SIG-M5 (cell line): ENCODE data around the gene CMTR1.

Experiments used
- DNase-seq: peaks from one replicate; lab custom pipeline; 2025; lab: John Stamatoyannopoulos, UW

Gene CMTR1

GRCh38 chr6:37479266-37479854 lies 46.3 kb downstream of the CMTR1 start:
- no peak for DNase-seq

DNA sequence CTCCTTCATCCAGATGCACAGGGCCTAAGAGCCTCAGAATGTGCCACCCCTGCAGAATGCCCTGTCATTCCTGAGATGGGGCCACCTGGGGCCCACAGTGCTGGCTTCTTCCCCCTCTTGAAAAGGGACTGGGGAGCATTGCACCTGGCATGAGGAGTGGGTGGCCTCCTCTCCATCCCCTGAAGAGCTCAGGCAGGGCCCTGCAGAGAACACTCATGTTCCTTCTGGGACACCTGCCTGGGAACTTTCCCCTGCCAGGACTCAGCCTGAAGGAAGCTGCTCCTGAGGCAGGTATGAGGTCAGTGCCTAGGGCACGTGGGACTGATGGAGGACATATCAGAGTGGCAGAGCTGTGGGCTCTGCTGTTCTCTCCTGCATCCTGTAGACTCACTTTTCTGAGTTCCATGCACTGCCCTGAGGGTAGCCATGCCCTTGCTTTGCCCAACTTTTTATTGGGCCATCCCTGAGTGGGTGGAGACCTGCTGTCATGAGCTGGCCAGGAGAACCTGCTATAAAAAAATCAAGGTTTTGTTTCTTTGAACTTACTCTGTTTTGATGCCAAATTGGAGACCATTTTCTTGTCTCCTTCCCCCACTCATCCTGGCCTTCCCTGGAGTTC lies 47.2 kb downstream of the CMTR1 start:
- DNase-seq, result no peak

- DNase-seq, result no peak
Measured at GRCh38 chr6:37480951-37481534, 48.0 kb downstream of the CMTR1 start.

GRCh38 chr6:37481711-37482605 lies 48.9 kb downstream of the CMTR1 start:
- no peak for DNase-seq

DNA sequence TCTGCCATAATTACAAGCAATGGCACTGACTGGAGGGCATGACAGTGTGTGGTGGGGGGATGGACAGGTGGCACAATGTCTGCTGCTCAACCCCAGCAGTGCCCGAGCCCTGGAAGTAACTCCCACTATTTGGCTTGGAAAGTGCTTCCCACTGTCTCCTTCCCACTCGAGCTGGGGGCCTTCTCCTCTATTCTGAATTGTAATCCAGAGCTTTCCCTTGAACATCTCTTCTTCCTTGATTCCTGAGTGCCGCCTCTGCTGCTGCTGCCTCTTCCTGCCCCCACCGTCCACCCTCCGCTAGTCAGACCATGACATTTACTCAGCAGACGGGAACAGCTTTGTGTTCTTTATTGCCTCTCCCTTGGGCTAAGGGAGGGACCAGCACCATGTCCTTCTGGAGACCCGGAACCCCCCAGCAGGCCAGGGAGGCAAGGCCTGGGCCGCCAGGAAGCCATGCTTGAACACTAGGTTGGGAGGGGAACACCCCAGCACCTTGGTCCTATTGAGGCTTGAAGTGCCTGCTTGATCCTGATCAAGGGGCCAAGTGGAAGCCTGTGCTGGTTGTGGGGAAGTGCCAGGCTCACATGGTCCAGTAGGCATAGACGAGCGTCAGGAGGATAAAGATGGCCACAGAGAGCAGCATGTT lies 49.7 kb downstream of the CMTR1 start:
- no peak for DNase-seq

- DNase-seq, result no peak
Measured at GRCh38 chr6:37483252-37483901, 50.4 kb downstream of the CMTR1 start.

GRCh38 chr6:37483917-37484785 lies 51.1 kb downstream of the CMTR1 start:
- DNase-seq, result no peak

DNA sequence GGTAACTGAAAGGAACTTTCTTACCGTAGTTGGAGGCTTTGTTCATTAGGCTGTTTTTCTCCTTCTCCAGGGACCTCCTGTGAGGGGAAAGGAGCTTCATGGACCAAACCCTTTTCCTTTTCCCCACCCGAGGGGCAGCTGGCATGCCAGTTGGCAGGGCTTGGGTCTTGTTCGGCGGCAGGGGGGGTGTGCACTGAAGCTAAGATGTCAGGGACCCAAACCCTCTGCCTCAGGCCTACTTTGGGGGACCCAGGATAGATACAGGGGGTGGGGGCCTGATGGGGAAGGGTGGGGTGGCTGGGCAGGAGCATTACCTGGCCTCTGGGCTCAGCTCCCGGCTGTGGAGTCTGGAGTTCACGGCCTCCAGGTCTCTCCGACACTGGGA lies 51.8 kb downstream of the CMTR1 start:
- DNase-seq, result no peak

- no peak for DNase-seq
Measured at GRCh38 chr6:37485291-37485702, 52.3 kb downstream of the CMTR1 start.

- no peak for DNase-seq
Measured at GRCh38 chr6:37486121-37486839, 53.3 kb downstream of the CMTR1 start.

GRCh38 chr6:37487591-37488380 lies 54.8 kb downstream of the CMTR1 start:
- DNase-seq, result no peak

DNA sequence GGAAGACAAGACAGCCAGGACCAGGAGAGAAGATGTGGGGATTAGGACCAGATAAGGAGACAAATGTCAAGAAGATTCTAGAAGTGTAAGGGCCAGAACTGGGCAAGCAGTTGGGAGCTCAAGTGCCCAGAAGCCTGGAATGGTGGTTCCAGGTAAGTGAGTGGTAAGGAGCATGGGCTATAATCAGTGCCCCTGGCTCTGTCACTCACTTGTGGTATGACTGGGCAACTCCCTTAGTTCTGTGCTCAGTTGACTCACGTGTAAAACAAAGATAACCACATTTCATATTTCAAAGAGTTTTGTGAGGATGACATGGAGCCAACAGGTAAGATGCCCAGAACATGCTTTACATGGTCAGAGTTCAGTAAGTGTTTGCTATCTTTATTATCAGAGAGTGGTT lies 55.5 kb downstream of the CMTR1 start:
- no peak for DNase-seq

DNA sequence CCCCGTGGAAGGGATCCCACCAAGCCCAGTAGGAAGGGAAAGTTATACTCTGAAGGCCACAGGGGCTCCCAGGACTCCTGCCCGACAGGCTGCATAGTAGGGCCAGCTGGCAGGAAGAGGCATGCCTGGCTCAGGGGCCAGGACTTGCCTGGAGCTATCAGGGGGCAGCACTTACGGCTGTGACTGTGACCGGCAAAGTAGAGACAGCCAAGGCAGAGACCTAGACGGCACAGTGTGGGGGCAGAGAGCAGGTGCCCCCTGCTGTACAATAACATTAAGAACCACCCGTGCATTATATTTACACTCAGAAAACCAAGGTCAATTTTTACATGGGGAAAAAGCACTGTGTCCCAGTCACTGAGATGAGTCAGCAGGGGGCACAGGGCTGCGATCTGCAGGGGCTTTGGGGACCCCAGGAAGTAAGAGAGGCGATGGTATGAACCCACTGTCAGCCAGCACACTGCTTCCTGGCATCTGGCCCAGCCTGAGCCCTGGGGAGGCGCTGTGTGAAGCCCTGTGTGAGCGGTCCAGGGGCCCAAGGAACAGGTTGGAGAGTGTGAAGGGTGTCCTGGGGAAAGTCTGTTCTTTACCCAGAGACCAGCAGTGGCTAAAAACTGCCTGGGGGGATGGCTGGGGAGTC lies 56.8 kb downstream of the CMTR1 start:
- DNase-seq, result no peak

DNA sequence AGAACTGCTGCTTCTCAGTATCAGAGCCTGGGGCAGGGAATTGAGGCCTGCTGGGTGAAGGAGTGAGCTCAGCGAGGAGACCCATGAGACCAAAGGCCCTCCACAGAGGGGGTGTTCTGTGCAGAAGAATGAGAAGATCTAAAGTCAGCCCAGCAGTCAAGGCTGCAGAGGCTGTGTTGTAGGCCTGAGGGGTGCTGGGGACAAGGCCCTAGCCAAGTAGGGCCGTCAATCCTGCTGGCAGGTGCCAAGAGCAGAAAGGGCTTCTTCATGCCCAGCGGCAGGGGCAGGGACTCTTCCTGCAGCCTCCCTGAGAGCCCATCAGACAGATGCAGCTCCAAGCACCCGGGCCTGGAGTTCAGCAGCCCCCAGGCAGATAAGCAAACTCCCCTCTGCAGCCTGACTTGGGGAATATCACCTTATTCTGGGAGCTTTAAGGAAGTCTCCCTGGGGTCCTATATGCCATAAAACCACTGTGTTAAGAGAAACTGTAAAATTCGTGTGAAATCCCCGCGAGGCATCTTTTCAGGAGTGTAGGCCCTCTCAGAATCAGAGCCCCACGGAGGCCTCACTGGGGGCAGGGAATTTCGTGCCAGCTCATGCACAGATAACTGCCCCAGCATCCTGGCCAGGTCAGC lies 57.6 kb downstream of the CMTR1 start:
- DNase-seq, result no peak

- DNase-seq, result no peak
Measured at GRCh38 chr6:37491171-37491829, 58.3 kb downstream of the CMTR1 start.

GRCh38 chr6:37491830-37492208 lies 58.8 kb downstream of the CMTR1 start:
- no peak for DNase-seq

- DNase-seq, result no peak
Measured at GRCh38 chr6:37492236-37492972, 59.4 kb downstream of the CMTR1 start.
